HepG2 (cell line): Measurements from ENCODE around the gene HCFC2.

Experiments used
- CREB1 ChIP-seq, 2 experiments: fragments of 450-650 bp in 1 of 2; IDR thresholded peaks; 2 replicates each; pipeline ENCODE4 v1.6.1; 2016 to 2017; ENCODE audit warnings: control low read depth in 1 of 2, mild to moderate bottlenecking in 1 of 2, missing compliant biosample characterization in 1 of 2, missing genetic modification characterization in 1 of 2
- PHB2 ChIP-seq: fragments of 450-650 bp; IDR thresholded peaks from 2 replicates; pipeline ENCODE4 v1.6.1; 2018; ENCODE audit not compliant: partially characterized antibody
- POLR2AphosphoS5 ChIP-seq: IDR thresholded peaks from 2 replicates; pipeline ENCODE4 v1.6.1; 2012; ENCODE audit warnings: low read depth, low read length
- SRSF9 ChIP-seq: fragments of 200-400 bp; formaldehyde crosslinking; IDR thresholded peaks from 2 replicates; pipeline ENCODE4 v1.6.1; 2018; ENCODE audit warnings: borderline replicate concordance, mild to moderate bottlenecking, low read depth, low read length; ENCODE audit not compliant: insufficient read depth, poor library complexity, severe bottlenecking
- TARDBP ChIP-seq: sonication (generic); formaldehyde crosslinking; IDR thresholded peaks from 2 replicates; pipeline ENCODE4 v1.8.0; 2022; ENCODE audit warnings: mild to moderate bottlenecking, missing genetic modification reagents
- TIGD3 ChIP-seq: sonication (generic); formaldehyde crosslinking; IDR thresholded peaks from 2 replicates; pipeline ENCODE4 v1.5.1; 2020; ENCODE audit warnings: mild to moderate bottlenecking, missing genetic modification reagents, borderline replicate concordance
- ZBTB3 ChIP-seq: sonication (generic); formaldehyde crosslinking; IDR thresholded peaks from 2 replicates; pipeline ENCODE4 v1.4.0; 2020; ENCODE audit warnings: low read depth, mild to moderate bottlenecking, moderate library complexity, missing genetic modification reagents, borderline replicate concordance
- ZNF766 ChIP-seq: sonication (generic); formaldehyde crosslinking; IDR thresholded peaks from 2 replicates; pipeline ENCODE4 v1.5.0; 2020; ENCODE audit warnings: missing genetic modification reagents, borderline replicate concordance
- ZNF883 ChIP-seq: sonication (generic); formaldehyde crosslinking; IDR thresholded peaks from 2 replicates; pipeline ENCODE4 v1.5.1; 2020; ENCODE audit warnings: mild to moderate bottlenecking, missing genetic modification reagents; ENCODE audit errors: not compliant biosample characterization
- TF ChIP-seq, protein P1 (sequence below): sonication (generic); formaldehyde crosslinking; IDR thresholded peaks from 2 replicates; pipeline ENCODE4 v1.5.0; 2020; ENCODE audit warnings: mild to moderate bottlenecking, missing genetic modification reagents, moderate library complexity

DNA sequence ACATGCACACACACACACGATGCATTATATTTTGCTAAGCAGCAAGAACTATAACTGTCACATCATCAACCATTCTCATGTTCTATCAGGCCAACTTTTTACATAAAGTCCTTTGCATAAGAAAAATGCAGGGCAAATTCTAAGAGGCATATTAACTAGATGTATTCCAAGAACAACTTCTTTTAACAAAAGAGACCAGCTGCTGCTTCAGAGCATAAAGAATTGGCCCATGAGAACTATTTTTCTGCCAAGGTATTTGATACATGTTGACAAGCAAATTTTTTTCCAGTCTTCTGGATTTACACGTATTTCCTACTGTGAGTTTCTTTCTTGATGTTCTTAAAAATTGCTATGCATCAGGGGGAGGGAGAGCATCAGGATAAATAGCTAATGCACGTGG is 41.5 kb upstream of the HCFC2 start:
- TF ChIP-seq POLR2AphosphoS5 (no peak), ZNF883 (CRISPR knock-in tag) (no peak), PHB2 (no peak), TARDBP (no peak), SRSF9 (no peak), ZNF766 (CRISPR knock-in tag) (no peak), CREB1 (IDR thresholded peaks at IDR 0.05) (no peak), CREB1 (CRISPR knock-in tag; IDR thresholded peaks at IDR 0.05) (no peak), TIGD3 (CRISPR knock-in tag) (no peak), ZBTB3 (CRISPR knock-in tag) (no peak)
- TF ChIP-seq, protein P1, sequence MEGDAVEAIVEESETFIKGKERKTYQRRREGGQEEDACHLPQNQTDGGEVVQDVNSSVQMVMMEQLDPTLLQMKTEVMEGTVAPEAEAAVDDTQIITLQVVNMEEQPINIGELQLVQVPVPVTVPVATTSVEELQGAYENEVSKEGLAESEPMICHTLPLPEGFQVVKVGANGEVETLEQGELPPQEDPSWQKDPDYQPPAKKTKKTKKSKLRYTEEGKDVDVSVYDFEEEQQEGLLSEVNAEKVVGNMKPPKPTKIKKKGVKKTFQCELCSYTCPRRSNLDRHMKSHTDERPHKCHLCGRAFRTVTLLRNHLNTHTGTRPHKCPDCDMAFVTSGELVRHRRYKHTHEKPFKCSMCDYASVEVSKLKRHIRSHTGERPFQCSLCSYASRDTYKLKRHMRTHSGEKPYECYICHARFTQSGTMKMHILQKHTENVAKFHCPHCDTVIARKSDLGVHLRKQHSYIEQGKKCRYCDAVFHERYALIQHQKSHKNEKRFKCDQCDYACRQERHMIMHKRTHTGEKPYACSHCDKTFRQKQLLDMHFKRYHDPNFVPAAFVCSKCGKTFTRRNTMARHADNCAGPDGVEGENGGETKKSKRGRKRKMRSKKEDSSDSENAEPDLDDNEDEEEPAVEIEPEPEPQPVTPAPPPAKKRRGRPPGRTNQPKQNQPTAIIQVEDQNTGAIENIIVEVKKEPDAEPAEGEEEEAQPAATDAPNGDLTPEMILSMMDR (CRISPR knock-in tag) = no peak
